ENCODE data around the gene COBLL1. TPM values are rescaled to one million over a fixed set of nuclear protein-coding genes. Genes with fewer than 3 reads are reported as not detected.

COBLL1 gene
- total RNA-seq, 2 donors from 2014 or later = 20.7 to 23.9 TPM

GRCh38 chr2:164770421-164770916 lies 71.2 kb downstream of the COBLL1 start:
- intact Hi-C loops (cut with DNase I) = no loop called here
- H3K9ac ChIP-seq (ENCODE audit: low read depth in 2 of 2, low read length in 2 of 2) = no peak overlapping the region
- H3K27me3 ChIP-seq = no peaks in the 10 kb centered on the region
- H3K4me3 ChIP-seq = no peak overlapping the region
- TF ChIP-seq CTCF (IDR thresholded peaks at IDR 0.05) = no peak
- no peak overlapping the region for H3K27ac ChIP-seq
- H3K36me3 ChIP-seq = no peaks in the 10 kb centered on the region
- no peaks in the 10 kb centered on the region for H3K9me3 ChIP-seq
- no peak for DNase-seq
- no peaks in the 10 kb centered on the region for H3K4me1 ChIP-seq

GRCh38 chr2:164766954-164767320 lies 74.7 kb downstream of the COBLL1 start:
- Histone ChIP-seq H3K36me3 (no peaks in the 10 kb centered on the region), H3K27me3 (no peaks in the 10 kb centered on the region), H3K9me3 (no peaks in the 10 kb centered on the region), H3K9ac (ENCODE audit: low read depth in 2 of 2, low read length in 2 of 2) (no peak overlapping the region), H3K27ac (no peak overlapping the region), H3K4me1 (no peaks in the 10 kb centered on the region), H3K4me3 (no peak overlapping the region)
- intact Hi-C loops (cut with DNase I) = no loop called here
- TF ChIP-seq CTCF (IDR thresholded peaks at IDR 0.05) = no peak
- no peak for DNase-seq

GRCh38 chr2:164766216-164766953 lies 75.2 kb downstream of the COBLL1 start:
- no peak for DNase-seq
- intact Hi-C loops (cut with DNase I) = no loop called here
- H3K9me3 ChIP-seq = no peaks in the 10 kb centered on the region
- no peaks in the 10 kb centered on the region for H3K4me1 ChIP-seq
- H3K9ac ChIP-seq (ENCODE audit: low read depth in 2 of 2, low read length in 2 of 2) = no peak overlapping the region
- TF ChIP-seq CTCF (IDR thresholded peaks at IDR 0.05) = no peak
- no peak overlapping the region for H3K27ac ChIP-seq
- H3K36me3 ChIP-seq = no peaks in the 10 kb centered on the region
- H3K4me3 ChIP-seq = no peak overlapping the region
- H3K27me3 ChIP-seq = no peaks in the 10 kb centered on the region

- DNase-seq = no peak
- intact Hi-C loops (cut with DNase I) = no loop called here
- no peak overlapping the region for H3K4me3 ChIP-seq
- no peak overlapping the region for H3K27ac ChIP-seq
- no peaks in the 10 kb centered on the region for H3K4me1 ChIP-seq
- H3K9ac ChIP-seq (ENCODE audit: low read depth in 2 of 2, low read length in 2 of 2) = no peak overlapping the region
- no peaks in the 10 kb centered on the region for H3K27me3 ChIP-seq
- H3K9me3 ChIP-seq = no peaks in the 10 kb centered on the region
- TF ChIP-seq CTCF (IDR thresholded peaks at IDR 0.05) = no peak
- no peaks in the 10 kb centered on the region for H3K36me3 ChIP-seq
Observed at GRCh38 chr2:164764996-164765395, 76.6 kb downstream of the COBLL1 start.

- Histone ChIP-seq H3K27ac (no peak overlapping the region), H3K36me3 (no peaks in the 10 kb centered on the region), H3K9ac (ENCODE audit: low read depth in 2 of 2, low read length in 2 of 2) (no peak overlapping the region), H3K4me1 (no peaks in the 10 kb centered on the region), H3K4me3 (no peak overlapping the region), H3K27me3 (no peaks in the 10 kb centered on the region), H3K9me3 (no peaks in the 10 kb centered on the region)
- no peak for TF ChIP-seq CTCF (IDR thresholded peaks at IDR 0.05)
- no peak for DNase-seq
- intact Hi-C loops (cut with DNase I) = no loop called here
Observed at GRCh38 chr2:164764474-164764873, 77.1 kb downstream of the COBLL1 start.

Measured in colonic mucosa (tissue), 4 donors.